ENCODE measurements around the gene EIF5B.
"Not testable (repeated sequence)": the region's sequence is repeated elsewhere in the genome, so short reads cannot be mapped to it uniquely, and the experiment has no call there.

The EIF5B gene

DNA sequence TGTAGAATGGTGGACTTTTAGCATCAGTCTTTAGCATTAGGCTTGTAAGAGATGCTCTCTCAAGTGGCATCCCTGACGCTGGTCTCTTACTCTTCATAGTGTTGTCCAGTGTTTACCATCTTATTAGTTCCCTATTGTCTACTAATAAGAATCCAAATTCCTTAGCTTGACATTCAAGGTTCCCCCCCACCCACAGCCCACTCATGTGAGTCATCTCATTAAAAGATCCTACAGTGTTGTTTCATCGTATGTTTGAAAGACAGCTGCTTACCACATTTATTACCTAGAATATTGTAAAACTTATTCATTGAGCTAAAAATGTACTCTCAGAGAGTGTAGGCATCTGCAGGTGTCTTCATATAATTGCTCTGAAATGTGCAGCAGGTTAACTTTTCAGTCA lies 28.5 kb downstream of the EIF5B start:
- no peak for DNase-seq (ENCODE audit: low read depth)

DNA sequence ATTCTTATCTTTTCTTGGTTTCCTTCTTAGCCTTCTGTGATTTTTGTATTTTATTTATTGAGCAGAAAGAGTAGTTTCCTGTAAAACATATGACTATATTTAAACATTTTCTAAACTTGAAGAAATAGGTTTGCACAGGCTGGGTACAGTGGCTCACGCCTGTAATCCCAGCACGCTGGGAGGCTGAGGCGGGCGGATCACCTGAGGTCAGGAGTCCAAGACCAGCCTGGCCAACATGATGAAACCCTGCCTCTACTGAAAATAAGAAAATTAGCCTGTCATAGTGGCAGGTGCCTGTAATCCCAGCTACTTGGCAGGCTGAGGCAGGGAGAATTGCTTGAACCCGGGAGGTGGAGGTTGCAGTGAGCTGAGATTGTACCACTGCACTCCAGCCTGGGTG lies 31.7 kb downstream of the EIF5B start:
- DNase-seq (ENCODE audit: low read depth) = not testable (repeated sequence)

DNA sequence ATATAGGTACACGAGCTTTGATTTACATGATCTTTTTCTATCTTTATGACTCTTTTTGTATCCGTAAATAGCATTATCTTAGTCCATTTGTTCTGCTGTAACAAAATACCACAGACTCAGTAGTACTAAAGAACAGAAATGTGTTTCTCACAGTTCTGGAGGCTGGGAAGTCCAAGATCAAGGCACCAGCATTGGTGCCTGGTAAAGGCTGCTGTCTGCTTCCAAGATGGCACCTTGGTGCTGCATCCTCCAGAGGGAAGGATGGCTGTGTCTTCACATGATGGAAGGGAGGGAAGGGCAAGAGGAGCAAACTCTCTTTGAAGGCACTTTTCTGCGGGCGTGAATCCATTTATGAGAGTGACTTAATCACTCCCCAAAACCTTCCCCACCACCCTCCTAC lies 36.0 kb downstream of the EIF5B start:
- no peak for DNase-seq (ENCODE audit: low read depth)

DNA sequence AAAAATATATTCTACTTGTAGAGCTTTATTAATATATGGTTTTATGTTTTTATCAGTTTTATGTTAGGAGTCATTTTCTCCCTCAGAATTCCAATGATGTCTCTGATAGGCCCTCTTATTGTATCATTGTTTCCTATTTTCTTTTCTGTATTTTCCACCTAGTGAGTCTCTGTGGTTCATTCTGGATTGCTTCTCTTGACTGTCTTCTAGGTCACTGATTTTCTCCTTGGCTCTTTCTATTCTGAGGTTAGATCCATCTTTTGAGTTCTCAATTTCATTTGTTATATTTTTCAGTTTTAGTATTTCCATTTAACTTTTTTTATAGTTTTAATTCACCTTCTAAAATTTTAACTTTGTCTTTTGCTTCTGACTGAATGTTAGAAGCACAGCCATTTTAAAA lies 37.6 kb downstream of the EIF5B start:
- DNase-seq (ENCODE audit: low read depth) = no peak

DNA sequence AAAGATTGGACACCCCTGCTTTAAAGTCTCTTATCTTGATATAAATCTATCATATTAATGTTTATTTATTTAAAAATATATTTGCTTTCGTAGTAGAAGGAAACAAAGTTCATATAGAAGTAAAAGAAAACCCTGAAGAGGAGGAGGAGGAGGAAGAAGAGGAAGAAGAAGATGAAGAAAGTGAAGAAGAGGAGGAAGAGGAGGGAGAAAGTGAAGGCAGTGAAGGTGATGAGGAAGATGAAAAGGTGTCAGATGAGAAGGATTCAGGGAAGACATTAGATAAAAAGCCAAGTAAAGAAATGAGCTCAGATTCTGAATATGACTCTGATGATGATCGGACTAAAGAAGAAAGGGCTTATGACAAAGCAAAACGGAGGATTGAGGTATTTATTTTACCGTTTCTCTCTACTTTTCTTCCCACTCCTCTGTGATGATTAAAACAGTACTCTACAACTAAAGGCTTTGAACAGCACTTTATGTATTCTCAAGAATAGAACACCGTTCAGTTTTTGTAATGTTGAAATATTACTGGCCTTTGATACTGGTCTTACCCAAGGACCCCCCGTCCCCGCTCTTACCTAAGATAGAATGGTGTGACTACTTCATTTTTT lies 39.2 kb downstream of the EIF5B start:
- no peak for DNase-seq (ENCODE audit: low read depth)

DNA sequence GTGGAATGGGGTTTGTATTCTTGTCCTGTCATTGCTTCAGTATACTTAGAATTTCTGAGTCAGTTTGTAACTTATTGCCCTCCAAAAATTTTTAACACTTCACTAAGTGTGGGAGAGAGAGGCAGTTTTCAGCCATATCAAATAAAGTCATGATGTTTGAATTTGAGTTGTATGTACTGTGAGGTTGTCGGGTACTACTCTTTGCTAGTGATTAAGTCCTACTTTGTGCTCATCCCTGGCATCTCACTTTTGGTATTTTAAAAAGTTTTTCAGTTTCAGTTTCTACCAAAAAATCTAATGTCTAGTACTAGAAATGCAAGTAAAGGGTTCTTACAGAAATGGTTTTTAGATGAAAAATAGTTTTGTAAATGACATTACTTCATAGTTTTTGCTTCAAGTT lies 40.7 kb downstream of the EIF5B start:
- DNase-seq (ENCODE audit: low read depth) = no peak

DNA sequence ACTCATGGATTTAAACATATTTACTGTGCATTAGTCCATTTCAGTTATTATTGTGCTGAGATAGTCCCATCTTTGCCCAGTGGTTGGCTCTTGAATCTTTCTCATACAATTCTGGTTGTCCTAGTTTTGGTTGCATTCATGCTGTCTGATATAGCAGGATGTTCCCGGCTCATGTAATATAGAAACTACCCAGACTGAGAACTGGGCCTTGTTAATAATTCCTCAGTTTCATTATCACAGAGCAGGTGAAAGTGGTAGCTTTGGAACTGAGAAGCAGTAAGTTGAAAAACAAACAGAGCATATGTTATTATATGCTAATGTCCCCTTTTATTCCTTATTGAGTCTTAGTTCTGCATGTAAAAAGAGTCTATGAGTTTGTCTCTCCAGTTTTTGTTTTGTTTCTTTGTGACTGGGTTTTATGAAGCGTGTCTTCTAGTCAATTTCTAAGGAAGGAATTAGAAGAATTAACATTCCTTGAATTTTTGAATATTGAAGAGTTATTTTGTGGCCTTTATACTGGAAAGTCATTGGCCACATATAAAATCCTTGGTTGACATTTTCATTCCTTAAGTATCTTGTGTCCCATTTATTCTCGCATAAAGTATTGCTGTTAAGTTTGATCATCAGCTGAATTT lies 43.3 kb downstream of the EIF5B start:
- DNase-seq (ENCODE audit: low read depth) = no peak

DNA sequence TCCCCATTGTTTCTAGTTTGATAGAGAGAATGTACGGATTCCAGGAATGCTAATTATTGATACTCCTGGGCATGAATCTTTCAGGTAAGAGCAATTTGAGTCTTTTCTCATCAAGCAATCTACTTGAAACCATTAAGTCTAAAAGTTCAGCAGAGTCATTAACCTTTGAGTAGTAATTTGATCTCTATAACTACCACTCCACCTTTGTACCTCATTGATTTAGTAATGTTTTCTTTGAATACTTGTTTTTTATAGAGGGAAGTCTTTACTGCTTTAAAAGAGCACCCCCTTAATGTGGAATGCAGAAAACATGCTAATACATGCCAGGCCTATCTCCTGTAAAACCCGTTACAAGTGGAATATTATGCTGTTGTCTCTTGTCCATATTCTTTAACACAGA lies 45.0 kb downstream of the EIF5B start:
- DNase-seq (ENCODE audit: low read depth) = no peak

DNA sequence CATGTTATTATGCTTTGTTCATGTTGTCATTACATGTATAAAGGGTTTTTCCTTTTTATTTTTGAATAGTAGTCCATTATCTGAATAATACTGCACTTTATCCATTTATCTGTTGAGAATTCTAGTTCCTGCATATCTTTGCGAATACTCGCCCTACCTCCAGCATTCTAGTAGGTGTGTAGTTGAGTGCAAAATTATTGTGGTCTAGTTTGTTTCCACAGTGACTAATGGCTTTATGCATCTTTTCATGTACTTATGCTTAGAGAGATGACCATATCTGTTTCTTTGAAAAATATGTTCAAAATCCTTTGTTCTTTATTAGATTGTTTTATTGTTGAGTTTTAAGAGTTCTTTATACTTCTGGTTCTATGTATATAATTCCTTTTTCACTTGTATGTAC lies 48.8 kb downstream of the EIF5B start:
- DNase-seq (ENCODE audit: low read depth) = no peak

DNA sequence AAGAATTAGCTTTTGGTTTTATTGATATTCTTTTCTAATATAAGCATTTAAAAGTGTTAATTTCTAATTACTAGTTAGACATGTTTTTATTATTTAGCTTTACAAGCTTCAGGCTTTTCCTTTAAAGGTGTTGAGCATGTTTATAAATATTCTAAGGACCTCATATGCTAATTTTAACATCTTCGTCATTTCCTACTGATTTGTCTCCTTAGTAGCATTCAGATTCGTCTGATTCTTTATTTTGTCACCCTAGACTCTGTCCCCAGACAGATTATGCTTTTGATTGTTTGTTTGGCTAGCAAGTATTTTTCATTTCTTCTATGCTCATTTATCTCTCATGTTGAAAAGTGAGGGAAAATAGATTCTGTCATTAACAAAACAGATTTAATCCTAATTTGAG lies 51.7 kb downstream of the EIF5B start:
- DNase-seq (ENCODE audit: low read depth) = no peak

DNA sequence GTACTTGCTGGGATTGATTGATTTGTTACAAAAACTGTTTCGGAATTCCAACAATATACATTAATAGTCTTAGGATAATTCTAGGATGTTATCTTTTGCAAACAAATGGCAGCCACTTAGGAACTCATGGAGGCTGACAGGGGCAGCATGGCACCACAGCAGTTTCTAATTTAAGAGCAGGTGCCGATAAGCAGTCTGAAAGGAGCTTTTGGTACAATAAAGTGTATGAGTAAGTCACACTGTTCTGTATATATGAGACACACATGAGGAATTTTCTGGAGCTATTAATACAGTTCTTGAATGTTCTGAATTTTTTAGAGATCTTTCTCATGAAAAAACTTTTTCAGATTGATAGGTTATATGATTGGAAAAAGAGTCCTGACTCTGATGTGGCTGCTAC lies 52.2 kb downstream of the EIF5B start:
- DNase-seq (ENCODE audit: low read depth) = no peak

DNA sequence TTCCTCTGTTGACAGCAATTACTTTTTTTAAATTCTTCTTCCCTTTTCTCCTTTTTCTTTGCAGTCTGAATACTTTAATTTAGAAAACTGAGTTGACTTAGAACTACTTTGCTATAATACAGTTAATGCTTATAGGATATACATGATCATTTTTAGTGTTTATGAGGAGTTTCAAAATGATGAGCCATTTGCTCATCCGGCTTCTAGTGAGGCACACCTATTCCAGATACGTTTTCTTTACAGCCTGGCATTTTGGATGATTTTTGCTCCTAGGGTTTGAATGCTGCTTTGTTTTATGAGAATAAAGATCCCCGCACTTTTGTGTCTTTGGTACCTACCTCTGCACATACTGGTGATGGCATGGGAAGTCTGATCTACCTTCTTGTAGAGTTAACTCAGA lies 52.8 kb downstream of the EIF5B start:
- DNase-seq (ENCODE audit: low read depth) = no peak

DNA sequence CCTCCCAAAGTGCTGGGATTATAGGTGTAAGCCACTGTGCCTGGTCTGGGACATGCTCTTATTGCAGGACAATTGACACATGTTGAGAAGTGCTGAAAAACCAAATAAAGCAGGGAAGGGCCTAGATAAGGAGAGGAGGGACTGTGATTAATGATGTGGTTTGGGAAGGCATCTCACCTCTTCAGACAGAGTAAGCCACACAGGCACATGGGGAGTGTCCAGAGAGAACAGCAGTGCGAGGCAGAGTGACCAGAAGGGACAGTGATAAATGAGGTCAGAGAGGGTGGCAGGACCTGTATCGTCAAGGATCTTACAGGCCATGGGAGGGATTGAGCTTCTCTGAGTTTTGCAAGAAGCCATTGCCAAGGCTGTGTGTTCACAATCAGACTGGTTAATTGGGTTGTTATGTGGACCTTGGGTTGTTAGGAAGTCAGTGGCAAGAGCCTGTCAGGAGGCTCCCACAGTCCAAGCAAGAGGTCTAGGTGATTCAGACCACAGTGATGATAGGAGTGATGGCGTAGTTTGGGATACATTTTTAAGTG lies 58.5 kb downstream of the EIF5B start:
- no peak for DNase-seq (ENCODE audit: low read depth)

DNA sequence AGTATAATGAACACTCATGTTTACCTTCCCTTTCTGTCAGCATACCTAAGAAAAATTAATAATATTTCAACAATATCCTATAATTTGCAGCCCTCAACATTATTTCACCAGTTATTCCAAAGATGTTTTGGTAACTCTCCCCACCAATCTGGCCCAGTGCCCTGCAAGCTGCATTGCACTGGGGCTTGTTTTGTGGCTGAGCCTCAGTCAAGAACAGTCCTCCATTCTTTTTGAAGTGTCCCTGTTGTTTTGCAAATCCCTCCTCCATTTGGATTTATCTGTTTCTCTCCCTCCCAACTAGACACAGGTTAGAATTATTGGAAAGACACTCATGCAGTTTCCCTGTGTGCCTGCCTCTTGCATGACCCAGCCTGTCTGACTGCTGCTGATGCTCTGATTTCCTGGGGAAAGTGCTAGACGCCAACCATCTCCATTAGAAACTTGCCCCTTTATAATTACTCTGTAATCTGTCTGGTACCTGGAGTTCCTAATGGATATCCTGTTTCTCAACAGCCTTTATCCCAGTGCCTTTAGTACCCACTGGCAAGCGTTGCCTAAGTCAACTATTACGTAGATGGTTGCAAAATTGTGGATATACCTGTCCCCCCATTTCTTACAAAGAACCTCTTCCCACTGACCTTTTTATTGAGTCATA lies 60.2 kb downstream of the EIF5B start:
- no peak for DNase-seq (ENCODE audit: low read depth)

DNA sequence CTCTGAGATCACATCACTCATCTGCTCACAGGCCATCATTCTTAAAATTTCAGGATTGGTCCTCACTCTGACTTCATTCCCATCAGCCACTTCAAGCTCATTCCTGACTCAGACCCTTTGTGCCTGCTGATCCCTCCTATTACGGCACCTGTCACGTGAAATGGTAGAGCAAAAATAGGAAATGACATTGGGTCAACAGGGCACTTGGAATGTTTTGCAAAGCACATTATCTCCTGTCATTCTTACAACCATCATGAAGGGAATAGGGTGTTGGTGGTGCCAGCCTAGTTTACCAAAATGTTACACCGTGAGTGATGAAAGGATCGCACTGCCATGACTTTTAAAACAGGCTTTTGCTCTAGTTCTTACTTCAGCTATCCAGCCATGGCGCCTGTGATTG lies 61.1 kb downstream of the EIF5B start:
- no peak for DNase-seq (ENCODE audit: low read depth)

DNA sequence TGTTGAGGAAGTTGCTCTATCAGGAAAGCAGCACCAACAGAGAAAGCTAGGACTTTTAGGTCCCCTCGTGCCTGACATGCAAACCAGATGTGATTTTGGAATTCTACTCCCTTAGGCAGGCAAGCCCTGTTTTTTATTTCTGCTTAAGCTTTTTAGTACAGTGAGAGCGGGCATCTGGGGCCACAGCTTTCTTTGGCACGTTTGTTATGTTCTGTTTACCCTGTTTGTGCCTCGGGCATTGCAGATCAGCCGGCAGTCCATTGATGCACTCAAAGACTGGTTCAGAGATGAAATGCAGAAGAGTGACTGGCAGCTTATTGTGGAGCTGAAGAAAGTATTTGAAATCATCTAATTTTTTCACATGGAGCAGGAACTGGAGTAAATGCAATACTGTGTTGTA lies 61.9 kb downstream of the EIF5B start:
- DNase-seq (ENCODE audit: low read depth) = no peak

DNA sequence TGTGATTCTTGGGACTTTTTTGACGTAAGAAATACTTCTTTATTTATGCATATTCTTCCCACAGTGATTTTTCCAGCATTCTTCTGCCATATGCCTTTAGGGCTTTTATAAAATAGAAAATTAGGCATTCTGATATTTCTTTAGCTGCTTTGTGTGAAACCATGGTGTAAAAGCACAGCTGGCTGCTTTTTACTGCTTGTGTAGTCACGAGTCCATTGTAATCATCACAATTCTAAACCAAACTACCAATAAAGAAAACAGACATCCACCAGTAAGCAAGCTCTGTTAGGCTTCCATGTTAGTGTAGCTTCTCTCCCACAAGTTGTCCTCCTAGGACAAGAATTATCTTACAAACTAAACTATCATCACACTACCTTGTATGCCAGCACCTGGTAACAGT lies 62.6 kb downstream of the EIF5B start:
- DNase-seq (ENCODE audit: low read depth) = no peak

DNA sequence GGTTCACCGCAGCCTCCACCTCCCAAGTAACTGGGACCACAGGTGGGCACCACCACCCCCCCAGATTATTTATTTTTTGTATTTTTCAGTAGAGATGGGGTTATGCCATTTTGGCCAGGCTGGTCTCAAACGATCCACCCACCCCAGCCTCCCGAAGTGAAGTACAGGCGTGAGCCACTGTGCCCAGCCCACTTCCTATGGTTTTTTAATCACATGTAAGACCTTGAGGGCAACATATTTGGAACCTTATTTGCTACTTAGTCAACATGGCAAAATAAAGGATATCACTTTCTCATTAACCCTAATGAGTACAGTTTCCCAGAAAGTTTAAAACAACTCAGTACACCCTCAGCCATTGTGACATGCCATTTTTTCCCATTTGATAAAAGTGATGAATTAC lies 64.7 kb downstream of the EIF5B start:
- no peak for DNase-seq (ENCODE audit: low read depth)

DNA sequence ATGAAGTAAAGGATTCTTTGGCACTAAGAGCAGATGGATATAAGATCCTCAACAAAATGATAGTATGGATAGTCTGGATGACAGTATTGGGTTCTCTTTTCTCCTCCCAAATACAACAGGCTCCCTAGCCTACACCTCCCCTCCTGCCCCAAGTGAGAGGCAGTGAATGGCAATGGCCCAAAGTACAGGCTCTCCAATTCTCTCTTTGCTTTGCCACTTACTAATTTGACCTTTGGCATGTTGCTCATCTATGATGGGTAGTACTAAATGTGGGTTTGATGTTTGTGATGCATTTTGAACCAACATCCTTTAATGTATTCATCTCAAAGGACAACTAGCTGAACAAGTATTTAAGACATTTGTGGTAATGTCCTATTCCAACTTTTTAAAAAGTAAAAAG lies 65.9 kb downstream of the EIF5B start:
- no peak for DNase-seq (ENCODE audit: low read depth)

DNA sequence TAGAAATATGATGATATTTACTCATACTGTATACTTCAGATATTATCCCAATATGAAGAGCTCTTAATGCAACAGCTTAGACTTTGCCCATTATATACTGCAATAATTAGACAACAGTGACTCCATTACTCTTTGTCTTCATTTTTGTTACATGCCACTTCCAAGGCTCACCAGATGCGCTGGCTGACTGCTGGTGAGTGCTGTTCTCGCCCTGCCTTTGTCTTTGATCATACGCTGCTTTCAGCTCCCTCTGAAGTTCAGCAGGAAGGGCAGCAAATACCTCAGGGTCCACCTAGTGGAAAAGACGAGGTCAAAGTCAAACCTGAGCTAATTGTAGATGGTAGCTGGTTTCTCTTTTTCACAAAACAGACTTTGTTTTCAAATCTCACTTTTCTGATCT lies 66.3 kb downstream of the EIF5B start:
- DNase-seq (ENCODE audit: low read depth) = no peak

DNA sequence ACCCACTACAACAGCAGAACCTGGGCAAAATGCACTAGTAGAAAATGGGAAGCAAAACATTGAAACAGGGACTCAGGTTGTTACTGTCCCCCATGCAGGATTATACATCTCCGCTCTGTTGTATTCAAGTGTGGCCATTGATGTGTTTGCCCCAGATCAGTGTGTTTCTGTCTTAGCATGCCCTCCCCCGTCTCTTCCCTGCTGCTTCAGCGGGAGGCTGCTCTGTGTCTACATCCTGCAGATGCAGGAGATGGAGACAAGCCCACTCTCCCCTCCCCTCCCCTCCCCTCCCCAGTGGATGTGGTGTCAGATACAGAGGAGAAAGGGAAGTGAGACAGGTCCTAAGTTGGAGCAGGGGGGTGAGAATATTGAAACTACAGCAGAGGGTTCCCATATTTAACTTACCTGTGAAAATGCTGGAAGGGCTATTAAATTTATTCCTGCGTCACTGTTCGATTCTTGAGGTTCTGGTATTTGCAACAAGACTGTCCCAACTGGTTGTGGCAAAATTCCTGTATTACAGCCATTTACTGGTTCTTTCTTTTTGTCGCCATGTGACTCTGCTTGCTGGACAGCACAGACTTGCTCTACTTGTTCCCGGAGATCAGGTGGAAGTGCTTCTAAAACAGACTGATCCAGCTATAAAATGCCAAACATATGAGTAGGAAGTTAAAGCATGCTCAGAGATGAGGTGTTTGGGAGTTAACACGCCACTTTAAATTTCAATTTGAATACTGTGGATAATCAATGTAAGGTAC lies 67.0 kb downstream of the EIF5B start:
- DNase-seq (ENCODE audit: low read depth) = no peak

DNA sequence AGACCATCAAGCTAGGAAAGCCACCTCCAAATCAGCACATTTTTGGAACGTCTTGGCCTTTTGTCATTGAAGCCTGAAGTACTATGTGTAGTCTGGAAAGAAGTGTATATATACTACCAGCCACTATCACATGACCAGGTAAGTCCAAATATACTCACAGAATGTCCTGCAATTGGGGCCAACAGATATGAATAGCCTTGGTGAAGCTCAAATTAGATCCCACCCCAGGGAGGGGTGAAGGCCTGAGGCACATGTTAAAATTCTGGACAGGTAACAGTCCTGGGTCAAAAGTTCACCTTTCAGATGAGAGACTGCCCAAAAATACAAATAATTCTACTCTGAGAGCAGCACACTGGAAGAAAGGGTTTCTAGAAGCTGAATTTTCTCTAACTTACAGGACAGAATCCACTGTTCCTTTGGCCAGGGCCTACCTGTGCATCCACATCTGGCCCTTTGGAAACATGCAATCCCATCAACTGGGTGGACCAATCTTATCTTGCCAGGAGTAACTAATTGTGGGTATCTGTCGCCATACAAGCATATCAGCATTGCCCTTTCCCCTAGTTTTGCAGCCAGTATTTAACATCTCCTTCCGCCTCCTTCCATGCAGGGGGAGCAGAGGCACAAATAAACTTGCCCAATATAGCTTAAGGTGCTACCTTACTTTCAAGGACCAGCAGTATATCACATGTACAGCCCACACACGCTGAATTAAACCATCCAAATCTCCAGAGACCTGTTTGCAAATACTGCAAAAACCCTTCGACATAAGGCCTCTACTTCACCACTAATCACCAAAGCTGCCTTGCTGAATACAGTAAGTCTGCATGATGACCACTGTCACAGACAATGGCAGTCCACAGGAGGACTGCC lies 67.8 kb downstream of the EIF5B start:
- no peak for DNase-seq (ENCODE audit: low read depth)
